Psoas muscle (tissue), 8 donors: ENCODE data around the gene APOBEC3B. TPM values are rescaled to one million over a fixed set of nuclear protein-coding genes. Genes with fewer than 3 reads are reported as not detected.

Source experiments
- ATAC-seq, 4 donors: fragments of 200-7000 bp; cut with Tn5 transposase; one replicate each; pipeline ENCODE4 v1.9.1; 2020; ENCODE audit warnings: moderate library complexity in 3 of 4, mild to moderate bottlenecking in 2 of 4
- DNase-seq, 2 donors: peaks; one replicate each; pipeline ENCODE4 v3.0.0-alpha.2; 2020
- H3K27ac ChIP-seq: fragments of 200-600 bp; one replicate; pipeline ENCODE4 v1.8.0; 2022
- H3K27me3 ChIP-seq, 3 donors: fragments of 200-600 bp in 1 of 3; one replicate each; pipeline versions ENCODE4 v1.6.1 to v1.8.0; 2013 to 2022; ENCODE audit warnings: low read length in 2 of 3, mild to moderate bottlenecking in 2 of 3, moderate library complexity in 1 of 3; ENCODE audit not compliant: insufficient read depth in 3 of 3
- H3K36me3 ChIP-seq, 2 donors: fragments of 200-600 bp in 1 of 2; one replicate each; pipeline versions ENCODE4 v1.6.1 to v1.8.0; 2013 to 2022; ENCODE audit warnings: low read depth in 1 of 2, mild to moderate bottlenecking in 1 of 2, moderate library complexity in 1 of 2; ENCODE audit not compliant: insufficient read depth in 1 of 2
- H3K4me1 ChIP-seq: fragments of 200-600 bp; one replicate; pipeline ENCODE4 v1.8.0; 2022
- H3K4me3 ChIP-seq: fragments of 200-600 bp; one replicate; pipeline ENCODE4 v1.8.0; 2022; ENCODE audit warnings: mild to moderate bottlenecking
- H3K9me3 ChIP-seq: fragments of 200-600 bp; one replicate; pipeline ENCODE4 v1.8.0; 2022
- WGBS, 3 donors: extraction: QIAGEN DNeasy Blood & Tissue Kit; methylation state at CpG; one replicate each; pipeline versions ENCODE4 v1.1.6 to v1.1.7; 2013; 5-methylcytosine and 5-hydroxymethylcytosine counted together
- intact Hi-C, 2 donors: fragments of 100-400 bp; cut with DNase I; formaldehyde crosslinking; loops; one replicate each; pipeline versions ENCODE4 v1.11.0 to v1.14.2; 2022
- polyA plus RNA-seq, 3 donors: library from polyadenylated mRNA; stranded (reverse); fragments of 200-250 nt; gene quantifications; one replicate each; pipeline ENCODE4 v1.2.3, GENCODE V29; 2013
- total RNA-seq, 4 donors: library from RNA; stranded (reverse); fragmentation: NEBNext Ultra II Directional in 2 of 4; extraction: Animal tissue kit (Norgen Biotek cat#: 25700) in 2 of 4; gene quantifications; one replicate each; pipeline versions ENCODE4 v1.2.1 to v1.2.4, GENCODE V29; 2021 to 2023
- TF ChIP-seq, protein P1 (sequence below): fragments of 200-600 bp; IDR thresholded peaks from one replicate; pipeline ENCODE4 v1.8.0; 2022; ENCODE audit warnings: antibody characterized with exemption
- donor health status: healthy with polysubstance abuse.
- donor health status: DM: no; HTN: no; CAD: no; lungs with moderate emphysema.
- donor health status: Bipolar disorder and iron deficiency.
- donor health status: healthy.
- donor health status: DM: yes; HTN: yes; CAD: no.
- donor health status: DM: no; HTN: no; CAD: no.
- donor health status: DM: no; HTN: no; CAD: no.
- donor health status: DM: yes; HTN: yes; CAD: no.

The APOBEC3B gene
- total and polyA plus RNA-seq, 7 donors, result 0.15 to 0.59 (median 0.30) TPM; not detected in 2

DNA sequence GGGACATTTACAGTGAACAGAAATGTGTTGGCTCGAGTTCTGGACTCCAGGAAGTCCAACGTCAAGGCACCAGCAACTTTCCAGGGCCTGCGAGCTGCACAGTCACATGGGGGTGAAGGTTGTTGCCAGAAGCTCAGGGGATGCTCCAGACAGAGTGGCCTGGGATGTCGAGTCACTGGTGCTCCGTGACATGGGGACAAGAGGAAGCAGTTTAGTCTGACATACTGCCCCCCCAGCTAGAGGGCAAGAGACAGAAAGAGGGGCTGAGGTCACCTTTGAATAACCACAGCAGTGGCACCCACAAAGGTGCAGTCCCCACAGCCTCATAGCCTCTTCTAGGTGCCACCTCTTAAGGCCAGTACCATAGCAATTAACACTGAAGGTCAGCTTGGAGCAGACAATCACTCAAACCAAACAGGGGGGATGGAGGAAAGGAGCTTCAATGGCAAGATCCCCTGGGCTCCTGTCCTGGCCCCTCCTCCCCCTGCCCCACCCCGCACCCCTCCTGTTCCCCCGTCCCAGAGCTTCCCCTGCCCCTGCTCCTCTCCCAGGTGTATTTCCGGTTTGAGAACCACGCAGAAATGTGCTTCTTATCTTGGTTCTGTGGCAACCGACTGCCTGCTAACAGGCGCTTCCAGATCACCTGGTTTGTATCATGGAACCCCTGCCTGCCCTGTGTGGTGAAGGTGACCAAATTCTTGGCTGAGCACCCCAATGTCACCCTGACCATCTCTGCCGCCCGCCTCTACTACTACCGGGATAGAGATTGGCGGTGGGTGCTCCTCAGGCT, 42.6 kb downstream of the APOBEC3B start:
- Histone ChIP-seq H3K27ac (no peak overlapping the region), H3K4me1 (no peaks in the 10 kb centered on the region), H3K36me3 (no peaks in the 10 kb centered on the region), H3K27me3 (peaks cover 0 to 3% (median 0%) of the 10 kb centered on the region in 3 donors), H3K4me3 (no peak overlapping the region), H3K9me3 (no peaks in the 10 kb centered on the region)
- 84 to 88% (median 87%) methylated on average over 15 of the region's 15 CpGs for WGBS, 3 donors
- TF ChIP-seq, protein P1, sequence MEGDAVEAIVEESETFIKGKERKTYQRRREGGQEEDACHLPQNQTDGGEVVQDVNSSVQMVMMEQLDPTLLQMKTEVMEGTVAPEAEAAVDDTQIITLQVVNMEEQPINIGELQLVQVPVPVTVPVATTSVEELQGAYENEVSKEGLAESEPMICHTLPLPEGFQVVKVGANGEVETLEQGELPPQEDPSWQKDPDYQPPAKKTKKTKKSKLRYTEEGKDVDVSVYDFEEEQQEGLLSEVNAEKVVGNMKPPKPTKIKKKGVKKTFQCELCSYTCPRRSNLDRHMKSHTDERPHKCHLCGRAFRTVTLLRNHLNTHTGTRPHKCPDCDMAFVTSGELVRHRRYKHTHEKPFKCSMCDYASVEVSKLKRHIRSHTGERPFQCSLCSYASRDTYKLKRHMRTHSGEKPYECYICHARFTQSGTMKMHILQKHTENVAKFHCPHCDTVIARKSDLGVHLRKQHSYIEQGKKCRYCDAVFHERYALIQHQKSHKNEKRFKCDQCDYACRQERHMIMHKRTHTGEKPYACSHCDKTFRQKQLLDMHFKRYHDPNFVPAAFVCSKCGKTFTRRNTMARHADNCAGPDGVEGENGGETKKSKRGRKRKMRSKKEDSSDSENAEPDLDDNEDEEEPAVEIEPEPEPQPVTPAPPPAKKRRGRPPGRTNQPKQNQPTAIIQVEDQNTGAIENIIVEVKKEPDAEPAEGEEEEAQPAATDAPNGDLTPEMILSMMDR, result no peak
- intact Hi-C loops, result no loop called here
- ATAC-seq (no peak), DNase-seq (no peak)

DNA sequence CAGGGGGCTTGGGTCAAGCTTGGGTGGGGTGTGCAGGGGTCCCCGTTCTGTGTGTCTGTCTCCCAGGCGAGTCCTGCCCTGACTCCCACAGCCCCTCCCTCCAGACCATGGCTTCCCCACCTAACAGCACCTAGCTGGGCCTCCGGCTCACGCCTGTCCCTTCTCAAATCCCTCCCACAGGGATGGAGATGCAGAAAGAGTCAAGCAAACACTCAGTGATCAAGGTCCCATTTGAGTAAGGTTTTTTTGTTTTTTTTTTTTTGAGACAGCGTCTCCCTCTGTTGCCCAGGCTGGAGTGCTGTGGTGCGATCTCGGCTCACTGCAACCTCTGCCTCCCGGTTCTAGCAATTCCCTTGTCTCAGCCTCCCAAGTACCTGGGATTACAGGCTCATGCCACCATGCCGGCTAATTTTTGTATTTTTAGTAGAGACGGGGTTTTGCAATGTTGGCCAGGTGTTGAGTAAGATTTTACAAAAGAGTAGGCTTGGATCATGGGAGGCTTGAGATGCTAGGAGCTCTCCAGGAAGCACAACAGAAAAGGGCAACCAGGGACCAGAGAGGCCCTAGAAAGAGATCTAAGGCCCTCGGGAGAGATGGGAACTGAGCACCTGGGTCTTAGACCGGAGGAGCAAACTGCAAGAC, 44.5 kb downstream of the APOBEC3B start:
- DNase-seq (no peak), ATAC-seq (no peak)
- 82 to 95% (median 84%) methylated on average over 11 to 12 of the region's 12 CpGs for WGBS, 3 donors
- Histone ChIP-seq H3K4me3 (no peak overlapping the region), H3K27me3 (peaks cover 0 to 3% (median 0%) of the 10 kb centered on the region in 3 donors), H3K36me3 (no peaks in the 10 kb centered on the region), H3K27ac (no peak overlapping the region), H3K9me3 (no peaks in the 10 kb centered on the region), H3K4me1 (no peaks in the 10 kb centered on the region)
- intact Hi-C loops, result no loop called here
- TF ChIP-seq, protein P1, result no peak

DNA sequence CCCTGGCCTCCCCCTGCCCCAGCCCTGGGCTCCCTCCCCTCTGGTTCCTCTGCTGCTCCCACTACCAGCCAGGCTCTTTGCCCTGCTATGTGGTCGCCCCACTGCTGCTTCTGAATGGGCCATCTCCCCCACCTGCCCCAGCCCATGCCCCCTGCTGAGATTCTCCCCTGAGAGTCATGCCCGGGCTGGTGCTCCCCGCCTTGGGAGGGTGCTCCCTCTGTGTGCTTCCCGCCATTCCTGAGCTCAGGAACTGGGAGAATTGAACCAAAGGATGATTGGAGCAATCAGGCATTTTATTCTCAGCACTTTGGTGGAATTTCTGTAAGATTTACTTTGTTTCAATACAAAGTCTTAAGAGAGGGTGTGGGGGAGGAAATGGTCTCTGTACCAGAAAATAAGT, 45.6 kb downstream of the APOBEC3B start:
- Histone ChIP-seq H3K27me3 (peaks cover 0 to 3% (median 0%) of the 10 kb centered on the region in 3 donors), H3K4me3 (no peak overlapping the region), H3K9me3 (no peaks in the 10 kb centered on the region), H3K36me3 (no peaks in the 10 kb centered on the region), H3K4me1 (no peaks in the 10 kb centered on the region), H3K27ac (no peak overlapping the region)
- DNase-seq (no peak), ATAC-seq (no peak)
- intact Hi-C loops, result no loop called here
- TF ChIP-seq, protein P1, result no peak
- WGBS, 3 donors, result 81 to 94% (median 86%) methylated on average over 4 of the region's 4 CpGs

DNA sequence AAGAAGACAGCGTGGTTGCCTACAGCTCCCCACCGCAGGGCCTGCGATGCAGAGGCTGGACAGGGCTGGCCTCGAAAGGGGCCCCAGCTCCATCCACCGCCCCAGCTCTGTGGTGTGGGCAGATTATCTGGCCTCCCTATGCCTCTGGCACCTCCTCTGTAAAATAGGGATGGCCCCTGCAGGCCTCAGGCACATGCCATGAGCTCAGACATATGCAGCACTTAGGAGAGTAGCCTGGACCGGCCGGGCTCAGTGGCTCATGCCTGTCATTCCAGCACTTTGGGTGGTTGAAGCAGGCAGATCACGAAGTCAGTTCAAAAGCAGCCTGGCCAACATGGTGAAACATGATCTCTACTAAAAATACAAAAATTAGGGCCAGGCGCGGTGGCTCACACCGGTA, 46.1 kb downstream of the APOBEC3B start:
- 76 to 84% (median 79%) methylated on average over 11 of the region's 11 CpGs for WGBS, 3 donors
- H3K36me3 ChIP-seq, result no peaks in the 10 kb centered on the region
- intact Hi-C loops, result no loop called here
- DNase-seq, result no peak
- no peak for ATAC-seq
- no peak overlapping the region for H3K4me3 ChIP-seq
- H3K4me1 ChIP-seq, result no peaks in the 10 kb centered on the region
- peaks cover 0 to 3% (median under 1%) of the 10 kb centered on the region in 3 donors for H3K27me3 ChIP-seq
- TF ChIP-seq, protein P1, result no peak
- H3K9me3 ChIP-seq, result no peaks in the 10 kb centered on the region
- H3K27ac ChIP-seq, result no peak overlapping the region
